Measurements from ENCODE around the gene SP140. TPM values are rescaled to one million over a fixed set of nuclear protein-coding genes. Genes with fewer than 3 reads are reported as not detected.

Gene SP140
- total RNA-seq, 2 donors from 2014 or later, result 0.51 TPM; not detected in 1

DNA sequence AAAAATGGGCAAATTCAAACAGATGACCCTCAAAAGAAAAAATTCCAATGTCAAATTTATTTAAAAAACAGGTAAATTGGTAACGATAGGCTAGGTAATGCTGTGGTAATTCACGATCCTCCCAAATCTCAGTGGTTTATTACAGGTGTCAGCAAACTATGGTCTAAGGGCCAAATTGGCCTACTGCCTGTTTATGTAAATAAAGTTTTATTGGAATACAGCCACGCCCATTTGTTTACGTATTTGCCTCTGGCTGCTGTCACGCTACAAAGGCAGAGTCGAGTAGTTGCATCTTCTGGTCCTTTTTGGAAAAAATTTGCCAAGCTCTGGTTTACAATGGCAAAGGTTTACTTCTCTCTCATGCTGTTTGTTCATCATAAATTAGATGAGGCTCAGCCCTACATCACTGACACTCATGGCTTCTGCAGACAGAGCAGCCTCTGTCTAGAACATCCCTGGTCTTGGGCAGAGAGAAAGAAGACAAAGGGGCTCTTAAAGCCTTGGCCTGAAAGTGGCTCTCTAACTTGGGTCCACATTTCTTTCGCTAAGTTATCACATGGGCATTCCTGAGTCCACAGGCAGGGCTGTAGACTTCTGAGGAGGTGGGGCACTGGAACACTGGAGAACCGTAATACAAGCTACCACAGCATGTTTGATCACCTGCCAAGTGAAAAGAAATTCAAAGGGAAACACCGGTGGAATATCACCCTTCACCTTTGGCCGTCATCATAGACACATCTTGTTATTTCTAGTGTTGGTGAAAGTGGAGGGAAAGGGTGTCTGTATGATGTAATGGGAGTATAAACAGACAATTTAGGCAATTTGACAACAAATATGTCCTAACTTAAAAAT lies 40.6 kb upstream of the SP140 start:
- H3K27ac ChIP-seq, result no peak overlapping the region

GRCh38 chr2:230202430-230203109 lies 23.0 kb upstream of the SP140 start:
- Histone ChIP-seq H3K4me1 (replicated peaks) (no peaks in the 10 kb centered on the region), H3K36me3 (peaks cover 3 to 16% of the 10 kb centered on the region in 2 donors), H3K27me3 (replicated peaks; ENCODE audit: insufficient read depth) (no peaks in the 10 kb centered on the region), H3K27ac (no peak overlapping the region), H3K4me3 (no peak overlapping the region), H3K9me3 (no peaks in the 10 kb centered on the region)
- no peak for DNase-seq (ENCODE audit: low spot score)
- intact Hi-C loops (cut with DNase I), result no loop called here
- TF ChIP-seq POLR2AphosphoS5 (IDR thresholded peaks at IDR 0.05) (no peak), POLR2A (IDR thresholded peaks at IDR 0.05) (no peak)
- TF ChIP-seq, protein P1, sequence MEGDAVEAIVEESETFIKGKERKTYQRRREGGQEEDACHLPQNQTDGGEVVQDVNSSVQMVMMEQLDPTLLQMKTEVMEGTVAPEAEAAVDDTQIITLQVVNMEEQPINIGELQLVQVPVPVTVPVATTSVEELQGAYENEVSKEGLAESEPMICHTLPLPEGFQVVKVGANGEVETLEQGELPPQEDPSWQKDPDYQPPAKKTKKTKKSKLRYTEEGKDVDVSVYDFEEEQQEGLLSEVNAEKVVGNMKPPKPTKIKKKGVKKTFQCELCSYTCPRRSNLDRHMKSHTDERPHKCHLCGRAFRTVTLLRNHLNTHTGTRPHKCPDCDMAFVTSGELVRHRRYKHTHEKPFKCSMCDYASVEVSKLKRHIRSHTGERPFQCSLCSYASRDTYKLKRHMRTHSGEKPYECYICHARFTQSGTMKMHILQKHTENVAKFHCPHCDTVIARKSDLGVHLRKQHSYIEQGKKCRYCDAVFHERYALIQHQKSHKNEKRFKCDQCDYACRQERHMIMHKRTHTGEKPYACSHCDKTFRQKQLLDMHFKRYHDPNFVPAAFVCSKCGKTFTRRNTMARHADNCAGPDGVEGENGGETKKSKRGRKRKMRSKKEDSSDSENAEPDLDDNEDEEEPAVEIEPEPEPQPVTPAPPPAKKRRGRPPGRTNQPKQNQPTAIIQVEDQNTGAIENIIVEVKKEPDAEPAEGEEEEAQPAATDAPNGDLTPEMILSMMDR (IDR thresholded peaks at IDR 0.05), result no peak
- WGBS, result 93% methylated on average over 10 of the region's 10 CpGs

More for the DNA sequence above, 40.6 kb upstream of the SP140 start:
- Histone ChIP-seq H3K9me3 (no peaks in the 10 kb centered on the region), H3K4me3 (no peak overlapping the region), H3K36me3 (no peaks in the 10 kb centered on the region), H3K27me3 (replicated peaks; ENCODE audit: insufficient read depth) (no peaks in the 10 kb centered on the region), H3K4me1 (replicated peaks) (no peaks in the 10 kb centered on the region)
- no peak for TF ChIP-seq POLR2AphosphoS5 (IDR thresholded peaks at IDR 0.05)
- TF ChIP-seq, protein P1 (IDR thresholded peaks at IDR 0.05), result no peak
- TF ChIP-seq POLR2A (IDR thresholded peaks at IDR 0.05), result no peak
- no peak for DNase-seq (ENCODE audit: low spot score)
- WGBS, result 43% methylated on average over 10 of the region's 10 CpGs
- intact Hi-C loops (cut with DNase I), result no loop called here

DNA sequence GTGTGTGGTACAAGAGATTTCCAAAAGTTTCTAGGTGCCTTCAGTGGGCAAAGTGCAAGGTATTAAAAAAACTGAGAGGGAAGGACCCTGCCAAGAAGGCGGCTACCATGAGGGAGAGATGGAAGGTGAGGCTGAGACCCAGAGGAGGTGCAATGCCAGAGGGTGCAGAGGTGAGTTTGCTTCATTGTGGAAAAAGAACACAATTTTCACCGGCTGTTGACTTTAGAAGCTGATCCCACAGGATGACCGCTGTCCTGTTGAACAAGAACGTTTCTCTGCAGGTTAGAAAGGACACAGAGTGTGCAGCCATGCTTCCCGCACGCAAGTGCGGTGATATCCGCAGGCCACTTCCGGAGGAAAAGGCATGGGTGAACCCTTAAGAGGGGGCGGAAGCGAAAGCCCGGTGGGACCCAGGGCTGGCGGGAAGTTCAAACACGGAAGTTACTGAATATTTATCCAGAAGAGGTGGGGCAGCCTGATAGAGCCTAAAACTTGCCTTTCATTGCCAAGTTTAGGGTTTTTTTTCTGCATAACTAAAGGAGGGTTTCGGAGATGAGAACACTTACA lies 22.3 kb upstream of the SP140 start:
- Histone ChIP-seq H3K27me3 (replicated peaks; ENCODE audit: insufficient read depth) (no peaks in the 10 kb centered on the region), H3K9me3 (no peaks in the 10 kb centered on the region), H3K27ac (no peak overlapping the region), H3K4me3 (no peak overlapping the region), H3K36me3 (peaks cover 3 to 16% of the 10 kb centered on the region in 2 donors), H3K4me1 (replicated peaks) (no peaks in the 10 kb centered on the region)
- 95% methylated on average over 15 of the region's 15 CpGs for WGBS
- TF ChIP-seq POLR2A (IDR thresholded peaks at IDR 0.05), result no peak
- TF ChIP-seq, protein P1 (IDR thresholded peaks at IDR 0.05), result no peak
- TF ChIP-seq POLR2AphosphoS5 (IDR thresholded peaks at IDR 0.05), result no peak
- DNase-seq (ENCODE audit: low spot score), result no peak
- intact Hi-C loops (cut with DNase I), result no loop called here

DNA sequence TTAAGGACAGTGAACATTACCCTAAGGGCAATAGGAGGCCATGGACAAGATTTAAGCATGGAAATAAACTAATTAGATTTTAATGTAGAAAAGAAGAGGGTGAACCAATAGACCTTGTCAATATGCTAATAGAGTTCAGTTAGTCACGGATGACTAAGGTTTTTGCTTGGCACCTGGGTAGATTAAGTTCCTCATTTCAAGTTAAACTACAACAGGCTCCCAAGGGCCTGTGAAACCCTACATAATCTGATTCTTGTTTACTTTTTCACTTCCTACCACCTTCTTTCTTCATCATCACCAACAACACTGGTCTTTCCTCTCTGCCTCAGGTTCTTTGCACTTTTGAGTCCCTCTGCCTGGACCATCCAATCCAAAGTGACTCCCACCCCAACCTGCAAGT lies 20.5 kb upstream of the SP140 start:
- Histone ChIP-seq H3K27me3 (replicated peaks; ENCODE audit: insufficient read depth) (no peaks in the 10 kb centered on the region), H3K4me1 (replicated peaks) (no peaks in the 10 kb centered on the region), H3K9me3 (no peaks in the 10 kb centered on the region), H3K27ac (no peak overlapping the region), H3K36me3 (peaks cover 7 to 14% of the 10 kb centered on the region in 2 donors), H3K4me3 (no peak overlapping the region)
- TF ChIP-seq POLR2AphosphoS5 (IDR thresholded peaks at IDR 0.05) (no peak), POLR2A (IDR thresholded peaks at IDR 0.05) (no peak)
- TF ChIP-seq, protein P1 (IDR thresholded peaks at IDR 0.05), result no peak
- no peak for DNase-seq (ENCODE audit: low spot score)
- intact Hi-C loops (cut with DNase I), result no loop called here
- WGBS, result 94% methylated on average over 1 of the region's 1 CpG
